Activated CD4-positive, alpha-beta T cell treated with anti-CD3 and anti-CD28 coated beads for 1 hour (primary cell): ENCODE measurements around the gene WNT3A.
A peak's percentile ranks its signal among the peaks of the same experiment; 100 is the strongest.
"Not testable (repeated sequence)": the region's sequence is repeated elsewhere in the genome, so short reads cannot be mapped to it uniquely, and the experiment has no call there.

Experiments used
- DNase-seq: peaks from one replicate; pipeline ENCODE4 v3.0.0-alpha.2; 2020

The WNT3A gene

GRCh38 chr1:228011721-228012311, 5.0 kb downstream of the WNT3A start:
- peak; percentile 4 for DNase-seq

- no peak for DNase-seq
These were observed 5.8 kb downstream of the WNT3A start for GRCh38 chr1:228012555-228012954.

DNA sequence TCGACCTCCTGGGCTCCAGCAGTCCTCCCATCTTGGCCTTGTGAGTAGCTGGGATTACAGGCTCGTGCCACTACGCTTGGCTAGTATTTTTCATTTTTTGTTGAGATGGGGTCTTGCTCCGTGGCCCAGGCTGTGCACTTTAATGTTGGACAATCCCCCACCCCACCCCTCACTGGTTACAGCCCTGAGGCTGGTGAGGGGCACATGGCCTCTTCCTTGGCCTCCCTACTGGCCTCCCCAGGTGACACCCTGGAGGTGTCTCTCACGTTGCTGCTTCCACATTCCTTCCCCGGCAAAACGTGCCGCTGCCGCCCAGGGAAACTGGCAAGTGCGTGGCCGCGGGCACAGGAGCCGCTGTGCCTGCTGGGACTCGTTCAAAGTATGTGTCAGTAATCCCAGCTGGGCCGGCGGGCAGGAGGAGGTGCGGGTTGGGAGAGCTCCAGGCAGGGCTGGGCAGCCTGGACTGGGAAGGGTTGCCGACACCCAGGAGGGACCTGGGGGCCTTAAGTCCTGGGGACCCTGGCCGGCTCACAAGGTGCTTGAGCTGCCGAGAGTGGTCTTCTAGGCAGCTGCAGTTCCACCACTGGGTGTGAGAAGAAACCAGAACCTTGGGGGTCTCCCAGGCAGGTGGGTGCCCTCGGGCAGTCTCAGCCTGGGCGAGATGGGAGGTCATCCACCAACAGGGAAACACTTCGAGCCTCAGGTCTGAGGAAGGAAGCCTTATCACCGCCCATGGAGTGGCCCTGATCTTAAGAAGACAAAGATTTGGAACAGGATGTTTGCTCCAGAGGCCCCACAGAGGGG, 6.5 kb downstream of the WNT3A start:
- peak; percentile 6 for DNase-seq

- peak; percentile 4 for DNase-seq
These were observed 7.4 kb downstream of the WNT3A start for GRCh38 chr1:228013935-228014930.

GRCh38 chr1:228015276-228016180, 8.7 kb downstream of the WNT3A start:
- no peak for DNase-seq

GRCh38 chr1:228016181-228016510, 9.3 kb downstream of the WNT3A start:
- DNase-seq = no peak

GRCh38 chr1:228016653-228017355, 10.0 kb downstream of the WNT3A start:
- DNase-seq = no peak

DNA sequence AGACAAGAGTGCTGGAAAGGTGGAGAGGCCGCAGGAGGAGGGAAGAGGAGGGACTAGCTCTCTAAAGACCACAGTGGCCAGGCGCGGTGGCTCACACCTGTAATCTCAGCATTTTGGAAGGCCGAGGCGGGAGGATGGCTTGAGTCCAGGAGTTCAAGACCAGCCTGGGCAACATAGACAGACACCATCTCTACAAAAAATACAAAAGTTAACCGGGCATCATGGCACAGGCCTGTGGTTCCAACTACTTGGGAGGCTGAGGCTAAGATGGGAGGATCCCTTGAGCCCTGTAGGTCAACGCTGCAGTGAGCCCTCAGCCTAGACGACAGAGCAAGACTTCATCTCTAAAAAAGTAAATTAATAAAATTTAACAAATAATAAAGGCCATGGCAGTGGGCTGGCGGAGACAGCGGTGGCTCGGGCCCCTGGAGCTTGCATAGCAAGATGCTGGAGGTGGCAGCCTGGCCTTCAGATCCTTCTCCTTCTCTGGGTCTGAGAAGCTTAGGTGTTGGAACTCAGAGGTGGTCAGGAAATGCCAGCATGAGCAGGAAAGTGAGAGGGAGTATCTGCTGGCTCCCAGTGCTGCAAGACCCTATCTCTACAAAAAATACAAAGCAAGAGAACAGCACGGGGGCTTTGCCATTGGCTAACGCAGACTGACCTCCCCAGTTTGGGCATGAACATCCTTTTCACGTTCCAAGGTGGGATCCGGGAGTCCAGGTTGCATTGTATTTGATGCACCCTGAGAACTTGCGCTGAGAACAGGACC, 10.7 kb downstream of the WNT3A start:
- DNase-seq = no peak

DNA sequence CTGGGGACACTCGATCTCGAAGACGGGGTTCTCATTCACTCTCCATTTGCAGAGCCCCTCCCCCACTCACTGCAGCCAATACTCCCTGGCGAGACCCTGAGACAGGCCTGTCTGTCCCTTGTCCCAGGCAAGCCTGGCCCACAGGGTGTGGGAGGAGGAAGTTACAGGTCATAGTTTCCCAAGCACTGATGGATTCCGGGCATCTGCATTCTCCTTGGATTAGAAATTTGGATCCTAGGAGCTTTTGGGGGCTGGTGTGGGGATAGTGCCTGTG, 11.3 kb downstream of the WNT3A start:
- no peak for DNase-seq

DNA sequence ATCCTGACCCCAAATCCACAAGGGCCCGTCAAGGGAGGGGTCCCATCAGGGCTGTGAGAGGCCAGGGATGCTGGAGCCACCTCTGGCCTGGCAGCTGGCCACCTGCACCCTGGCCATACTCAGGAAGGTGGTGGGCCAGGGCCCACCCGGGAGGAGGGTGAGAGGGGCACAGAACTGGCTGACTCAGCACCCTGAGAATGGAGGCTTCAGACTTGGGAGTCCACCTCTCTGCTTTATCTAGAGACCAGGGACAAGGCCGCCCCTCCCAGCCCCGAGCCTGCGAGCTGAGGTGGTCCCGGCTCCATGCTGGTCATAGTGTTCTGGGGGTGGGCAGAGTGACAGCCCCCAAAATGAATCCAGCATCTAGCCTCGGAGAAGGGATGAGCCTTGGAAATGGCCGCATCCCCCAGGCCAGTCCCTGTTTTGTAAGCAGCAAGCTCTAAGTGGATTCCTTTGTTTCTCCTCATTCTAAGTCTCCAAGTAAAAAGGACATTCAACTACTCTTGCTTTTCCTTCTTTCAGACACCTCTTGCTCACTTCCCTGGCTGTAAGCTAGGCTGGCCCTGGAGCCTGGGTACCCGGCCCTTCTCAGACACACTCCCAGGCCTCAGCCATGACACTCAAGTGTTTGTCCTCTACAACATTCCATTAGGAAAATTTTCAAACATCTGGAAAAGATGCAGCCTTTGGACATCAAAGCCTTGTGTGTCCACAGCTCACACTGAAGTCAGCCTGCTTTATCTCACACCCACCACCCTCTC, 12.3 kb downstream of the WNT3A start:
- DNase-seq = no peak

GRCh38 chr1:228019722-228020083, 12.9 kb downstream of the WNT3A start:
- DNase-seq = not testable (repeated sequence)

DNA sequence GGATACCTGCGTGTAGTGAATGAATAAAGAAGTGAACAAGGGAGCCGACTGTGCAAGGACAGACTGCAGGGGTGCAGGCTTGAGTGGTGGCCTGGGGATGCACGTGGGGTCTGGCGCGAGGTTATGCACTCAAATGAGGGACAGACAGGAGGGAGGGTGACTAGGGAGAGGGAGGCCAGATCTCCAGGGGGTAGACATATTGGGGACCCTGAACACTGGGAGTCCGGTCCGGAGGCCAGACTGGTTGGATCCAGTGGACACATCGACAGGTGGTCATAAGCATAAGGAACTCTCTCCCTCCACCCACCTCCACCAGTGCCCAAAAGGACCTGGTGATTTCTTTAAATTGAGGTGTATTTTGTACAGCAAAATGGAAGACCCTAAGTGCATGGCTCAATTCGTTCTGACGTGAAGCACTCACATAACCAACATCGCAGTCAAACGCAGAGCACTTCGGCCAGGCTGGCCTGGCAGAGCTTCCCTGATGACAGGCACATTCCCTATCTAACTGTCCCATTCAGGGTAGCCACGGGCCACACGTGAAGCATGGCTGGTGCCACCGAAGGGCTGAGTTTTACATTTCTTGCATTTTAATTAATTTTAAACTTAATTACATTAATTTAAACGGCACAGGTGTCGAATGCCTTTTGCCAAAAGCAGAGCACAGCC, 14.0 kb downstream of the WNT3A start:
- DNase-seq = no peak

GRCh38 chr1:228021355-228022030, 14.7 kb downstream of the WNT3A start:
- no peak for DNase-seq

- DNase-seq = no peak
These were observed 15.9 kb downstream of the WNT3A start for GRCh38 chr1:228022571-228023293.

DNA sequence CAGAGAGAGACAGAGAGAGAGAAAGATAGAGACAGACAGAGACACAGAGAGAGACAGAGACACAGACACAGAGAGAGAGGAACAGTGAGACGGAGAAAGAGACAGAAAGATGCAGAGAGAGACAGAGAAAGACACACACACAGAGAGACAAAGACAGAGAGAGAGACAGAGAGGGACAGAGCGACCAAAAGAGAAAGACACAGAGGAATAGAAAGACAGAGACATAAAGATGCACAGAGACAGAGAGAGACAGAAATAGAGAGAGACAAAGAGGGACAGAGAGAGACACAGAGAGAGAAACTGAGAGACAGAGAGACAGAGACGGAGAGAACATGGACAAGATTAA, 16.5 kb downstream of the WNT3A start:
- DNase-seq = no peak

GRCh38 chr1:228029281-228029680, 22.5 kb downstream of the WNT3A start:
- DNase-seq = no peak

DNA sequence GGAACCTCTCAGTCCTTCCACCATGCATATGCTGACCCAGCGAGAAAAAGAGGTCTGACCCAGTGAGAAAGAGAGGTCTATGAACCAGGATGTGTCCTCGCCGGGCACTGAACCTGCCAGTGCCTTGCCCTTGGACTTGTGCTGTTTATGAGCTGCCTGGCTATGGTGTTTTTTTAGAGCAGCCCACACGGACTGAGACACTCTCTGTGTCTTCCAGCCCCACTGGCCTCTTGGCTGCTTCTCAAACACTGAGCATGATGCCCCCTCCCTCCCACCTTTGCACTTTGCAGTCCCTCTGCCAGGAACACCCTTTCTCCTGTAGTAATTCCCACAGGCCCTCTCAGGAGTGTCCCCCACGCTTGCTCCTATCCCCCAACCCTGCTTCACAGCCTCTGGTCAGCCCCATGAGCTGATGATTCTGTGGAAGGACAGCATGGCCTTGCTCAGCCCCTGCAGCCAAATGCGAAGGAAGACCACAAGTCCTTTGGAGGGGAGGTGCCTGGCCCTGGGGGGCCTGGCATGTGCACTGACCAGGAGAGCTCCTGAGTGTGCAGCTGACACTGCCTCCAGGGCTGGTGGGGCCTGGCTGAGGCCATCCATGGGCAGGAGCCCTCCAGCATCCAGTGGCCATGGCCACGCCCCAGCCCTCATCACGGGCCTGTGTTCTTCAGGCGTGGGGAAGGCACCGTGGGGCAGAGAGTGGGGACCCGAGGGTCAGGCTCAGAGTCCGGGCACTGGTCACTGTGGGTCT, 23.8 kb downstream of the WNT3A start:
- no peak for DNase-seq
